ENCODE data around the gene FMNL1. TPM values are rescaled to one million over a fixed set of nuclear protein-coding genes. Genes with fewer than 3 reads are reported as not detected.

FMNL1 gene
- total and polyA plus RNA-seq, 4 donors: 1.5 to 7.4 (median 4.8) TPM

- TF ChIP-seq ZBTB33 (IDR thresholded peaks at IDR 0.05) (no peak), YY1 (IDR thresholded peaks at IDR 0.05) (no peak)
Observed at GRCh38 chr17:45290269-45290765, 68.6 kb downstream of the FMNL1 start (continued).

- H3K27ac ChIP-seq (ENCODE audit: low read depth in 1 of 2, low read length in 2 of 2): peak overlapping the region in 1 of 2 donors; percentile 16
- WGBS: 66% methylated on average over 5 of the region's 5 CpGs
- no peak for DNase-seq (ENCODE audit: low spot score)
- no peak overlapping the region for H3K4me3 ChIP-seq (ENCODE audit: low read depth in 1 of 3, low read length in 3 of 3)
- peaks cover 21 to 79% (median 75%) of the 10 kb centered on the region in 4 donors for H3K4me1 ChIP-seq (ENCODE audit: control insufficient read depth in 4 of 4, insufficient read depth in 4 of 4, low read length in 3 of 4)
- TF ChIP-seq YY1 (IDR thresholded peaks at IDR 0.05) (no peak), TAF1 (conservative IDR thresholded peaks at IDR 0.05) (no peak), RAD21 (IDR thresholded peaks at IDR 0.05) (no peak), CTCF (IDR thresholded peaks at IDR 0.05; ENCODE audit: low read depth, low read length, missing input control) (no peak), HNF4G (IDR thresholded peaks at IDR 0.05) (no peak), FOXA1 (IDR thresholded peaks at IDR 0.05) (no peak), JUND (IDR thresholded peaks at IDR 0.05) (no peak), HNF4A (conservative IDR thresholded peaks at IDR 0.05) (no peak)
- H3K9ac ChIP-seq (ENCODE audit: low read depth in 1 of 2, low read length in 2 of 2): peak overlapping the region in 1 of 2 donors; percentile 16
- no peaks in the 10 kb centered on the region for H3K27me3 ChIP-seq (ENCODE audit: control insufficient read depth in 4 of 4, insufficient read depth in 4 of 4, low read length in 3 of 4)
- no peaks in the 10 kb centered on the region for H3K9me3 ChIP-seq (ENCODE audit: control insufficient read depth in 4 of 4, low read length in 3 of 4)
- peaks cover 0 to 14% (median 4%) of the 10 kb centered on the region in 4 donors for H3K36me3 ChIP-seq (ENCODE audit: control insufficient read depth in 4 of 4, insufficient read depth in 3 of 4, low read depth in 1 of 4, low read length in 3 of 4)
Observed at GRCh38 chr17:45291171-45291805, 69.6 kb downstream of the FMNL1 start.

GRCh38 chr17:45292696-45293412 is 71.2 kb downstream of the FMNL1 start:
- H3K9me3 ChIP-seq (ENCODE audit: control insufficient read depth in 4 of 4, low read length in 3 of 4): no peaks in the 10 kb centered on the region
- WGBS: 59% methylated on average over 12 of the region's 12 CpGs
- H3K27me3 ChIP-seq (ENCODE audit: control insufficient read depth in 4 of 4, insufficient read depth in 4 of 4, low read length in 3 of 4): no peaks in the 10 kb centered on the region
- H3K4me1 ChIP-seq (ENCODE audit: control insufficient read depth in 4 of 4, insufficient read depth in 4 of 4, low read length in 3 of 4): peaks cover 23 to 88% (median 78%) of the 10 kb centered on the region in 4 donors
- H3K9ac ChIP-seq (ENCODE audit: low read depth in 1 of 2, low read length in 2 of 2): no peak overlapping the region
- H3K27ac ChIP-seq (ENCODE audit: low read depth in 1 of 2, low read length in 2 of 2): peak overlapping the region; percentile 52 to 77
- H3K4me3 ChIP-seq (ENCODE audit: low read depth in 1 of 3, low read length in 3 of 3): no peak overlapping the region
- H3K36me3 ChIP-seq (ENCODE audit: control insufficient read depth in 4 of 4, insufficient read depth in 3 of 4, low read depth in 1 of 4, low read length in 3 of 4): peaks cover 0 to 3% (median 1%) of the 10 kb centered on the region in 4 donors
- no peak for DNase-seq (ENCODE audit: low spot score)
- TF ChIP-seq TAF1 (conservative IDR thresholded peaks at IDR 0.05) (no peak), GABPA (IDR thresholded peaks at IDR 0.05 in 1 of 2, conservative IDR thresholded peaks at IDR 0.05 in 1 of 2) (no peak), JUND (IDR thresholded peaks at IDR 0.05) (no peak), HNF4G (IDR thresholded peaks at IDR 0.05) (no peak)

All from liver (tissue), 9 donors.